ENCODE results near the gene USP22.
A peak's percentile ranks its signal among the peaks of the same experiment; 100 is the strongest.

The USP22 gene

DNA sequence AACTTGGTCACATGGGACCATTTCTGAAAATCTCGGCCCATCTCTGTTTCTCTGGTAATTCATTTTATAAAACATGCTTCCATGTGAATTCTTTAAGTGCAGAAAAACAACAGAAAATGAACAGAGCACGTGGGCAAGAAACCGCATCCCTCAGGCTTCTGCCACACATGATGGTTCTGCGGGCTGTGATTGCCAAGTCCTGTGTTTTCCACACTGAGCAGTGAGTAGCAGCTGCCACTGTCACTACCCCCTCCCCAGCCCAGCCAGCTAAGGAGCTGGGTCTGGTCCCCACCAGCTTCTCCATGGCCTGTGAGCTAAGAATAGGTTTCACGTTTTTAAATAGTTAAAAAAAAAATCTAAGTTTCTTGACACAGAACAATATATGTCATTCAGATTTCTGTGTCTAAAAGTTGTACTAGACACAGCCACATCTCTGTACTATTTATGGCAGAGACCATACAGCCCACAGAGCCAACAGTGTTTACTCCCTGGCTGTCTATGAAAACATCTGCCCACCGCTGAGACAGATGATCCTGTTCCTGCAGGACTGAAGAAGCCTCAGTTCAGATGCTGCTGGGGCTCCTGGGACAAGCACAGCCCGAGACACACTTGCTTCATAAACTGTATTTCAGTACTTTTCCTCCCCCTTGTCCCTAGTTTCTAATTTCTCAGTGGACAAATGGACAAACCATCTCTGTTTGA lies 41.5 kb downstream of the USP22 start:
- DNase-seq (ENCODE audit: low read depth in 2 of 2): no peak

DNA sequence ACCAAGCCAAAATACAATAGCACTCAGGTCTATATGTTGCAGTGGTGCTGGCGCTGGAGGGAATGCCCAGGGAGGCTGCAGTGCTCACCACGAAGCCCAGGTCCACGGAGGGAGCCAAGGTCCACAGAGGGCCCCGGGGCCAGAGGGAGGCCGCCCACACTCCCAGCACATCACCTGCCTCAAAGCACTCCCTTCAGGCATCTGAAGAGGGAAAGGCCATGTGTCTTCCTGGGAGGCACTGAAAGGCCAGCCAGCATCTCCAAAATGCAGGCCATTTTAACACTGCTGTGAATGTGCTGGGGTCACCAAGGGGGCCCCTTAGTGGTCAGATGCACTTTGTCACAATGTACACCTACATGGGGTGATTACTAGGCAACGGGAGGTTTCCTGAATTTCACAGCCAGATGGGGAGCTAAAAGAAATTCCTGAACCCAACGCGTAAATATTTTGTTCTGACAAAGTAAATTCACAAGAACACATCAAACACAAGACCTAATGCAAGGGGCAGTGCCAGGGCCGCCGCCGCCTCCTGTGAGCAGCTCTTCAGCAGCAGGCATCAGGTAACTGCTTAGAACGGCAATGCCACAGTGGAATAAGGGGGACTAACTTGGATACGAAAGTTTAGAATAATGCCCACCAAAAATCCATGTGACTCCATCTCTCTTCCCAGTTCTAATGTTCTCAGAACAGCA lies 42.8 kb downstream of the USP22 start:
- DNase-seq (ENCODE audit: low read depth in 2 of 2): no peak

GRCh38 chr17:20999044-20999573 lies 43.7 kb downstream of the USP22 start:
- no peak for DNase-seq (ENCODE audit: low read depth in 2 of 2)

GRCh38 chr17:20998571-20999043 lies 44.2 kb downstream of the USP22 start:
- DNase-seq (ENCODE audit: low read depth in 2 of 2): no peak

GRCh38 chr17:20997711-20998570 lies 44.9 kb downstream of the USP22 start:
- DNase-seq (ENCODE audit: low read depth in 2 of 2): no peak

GRCh38 chr17:20996724-20997615 lies 45.8 kb downstream of the USP22 start:
- no peak for DNase-seq (ENCODE audit: low read depth in 2 of 2)

GRCh38 chr17:20995873-20996723 lies 46.7 kb downstream of the USP22 start:
- no peak for DNase-seq (ENCODE audit: low read depth in 2 of 2)

DNA sequence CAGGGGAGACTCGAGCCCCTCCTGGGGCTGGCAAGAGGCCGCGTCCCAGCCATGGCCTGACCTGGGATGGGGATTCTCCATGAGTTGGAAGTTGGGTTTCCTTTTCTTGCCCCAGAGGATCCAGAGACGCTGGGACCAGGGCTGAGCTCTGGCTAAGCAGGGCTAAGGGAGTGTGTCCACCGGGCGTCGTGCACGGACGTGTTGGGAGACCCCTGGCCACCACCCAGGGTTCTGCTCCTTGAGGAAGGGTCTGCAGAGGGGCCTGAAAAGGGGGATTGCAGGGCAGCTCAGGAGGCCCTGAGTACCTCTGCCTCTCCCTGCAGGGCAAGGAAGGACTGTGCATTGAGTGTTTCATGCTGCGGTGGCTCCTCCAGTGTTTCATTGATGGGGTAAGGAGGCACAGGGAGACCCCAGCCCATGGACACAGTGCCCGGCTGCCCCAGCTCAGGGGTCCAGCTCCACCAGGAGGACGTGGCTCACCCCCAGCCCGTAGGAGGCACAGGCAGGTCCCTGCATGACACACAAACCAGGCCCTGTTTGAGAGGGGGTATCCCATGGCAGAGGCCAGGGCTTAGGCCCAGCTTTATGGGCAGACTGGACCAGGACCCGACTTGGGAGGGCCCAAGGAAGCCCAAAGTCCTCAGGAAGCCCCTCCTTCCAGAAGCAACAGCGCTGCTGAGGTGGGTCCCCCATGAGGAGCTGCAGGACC lies 47.5 kb downstream of the USP22 start:
- DNase-seq (ENCODE audit: low read depth in 2 of 2): no peak

GRCh38 chr17:20994779-20995149 lies 48.0 kb downstream of the USP22 start:
- no peak for DNase-seq (ENCODE audit: low read depth in 2 of 2)

GRCh38 chr17:20993863-20994778 lies 48.7 kb downstream of the USP22 start:
- no peak for DNase-seq (ENCODE audit: low read depth in 2 of 2)

DNA sequence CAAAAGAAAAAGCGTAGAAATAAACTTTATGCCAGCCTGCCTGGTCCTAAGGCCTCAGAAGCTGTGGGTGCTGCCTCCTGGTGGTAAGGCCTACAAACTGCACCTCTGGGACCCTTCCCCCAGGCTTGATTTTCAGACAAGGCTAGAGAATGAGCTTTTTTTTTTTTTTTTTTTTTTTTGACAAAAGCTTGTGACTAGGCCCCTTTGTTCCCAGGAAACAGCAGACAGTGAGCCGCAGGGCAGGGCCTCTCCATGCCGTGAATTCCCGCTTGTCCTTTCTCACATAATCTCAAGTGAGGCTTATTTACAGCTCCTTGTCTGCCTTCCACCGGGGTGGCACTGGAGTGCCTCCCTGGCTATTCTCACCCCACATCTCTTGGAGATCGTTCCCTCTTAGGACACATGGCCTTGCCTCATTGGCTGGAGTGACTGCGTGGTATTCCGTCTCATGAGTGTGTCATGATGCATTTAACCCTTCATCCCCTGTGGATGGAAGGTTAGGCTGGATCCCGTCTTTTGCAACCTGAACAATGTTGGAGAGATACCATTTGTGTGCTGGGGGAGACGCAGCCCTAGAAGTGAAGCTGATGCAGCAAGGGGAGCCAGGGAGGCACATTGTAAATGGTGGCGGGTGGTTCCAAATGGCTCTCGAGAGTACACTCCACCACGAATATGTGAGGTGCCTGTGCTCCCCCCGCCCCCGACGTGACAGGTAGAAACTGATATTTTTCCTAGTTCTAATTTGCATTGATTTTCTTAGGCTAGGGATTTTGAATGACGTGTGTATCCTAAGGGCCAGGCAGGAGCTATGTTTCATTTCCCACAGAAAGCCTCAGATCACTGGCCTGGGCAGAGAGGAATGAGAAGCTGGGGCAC lies 49.6 kb downstream of the USP22 start:
- peak; percentile 30 to 64 for DNase-seq (ENCODE audit: low read depth in 2 of 2)

GRCh38 chr17:20992416-20992815 lies 50.4 kb downstream of the USP22 start:
- no peak for DNase-seq (ENCODE audit: low read depth in 2 of 2)

DNA sequence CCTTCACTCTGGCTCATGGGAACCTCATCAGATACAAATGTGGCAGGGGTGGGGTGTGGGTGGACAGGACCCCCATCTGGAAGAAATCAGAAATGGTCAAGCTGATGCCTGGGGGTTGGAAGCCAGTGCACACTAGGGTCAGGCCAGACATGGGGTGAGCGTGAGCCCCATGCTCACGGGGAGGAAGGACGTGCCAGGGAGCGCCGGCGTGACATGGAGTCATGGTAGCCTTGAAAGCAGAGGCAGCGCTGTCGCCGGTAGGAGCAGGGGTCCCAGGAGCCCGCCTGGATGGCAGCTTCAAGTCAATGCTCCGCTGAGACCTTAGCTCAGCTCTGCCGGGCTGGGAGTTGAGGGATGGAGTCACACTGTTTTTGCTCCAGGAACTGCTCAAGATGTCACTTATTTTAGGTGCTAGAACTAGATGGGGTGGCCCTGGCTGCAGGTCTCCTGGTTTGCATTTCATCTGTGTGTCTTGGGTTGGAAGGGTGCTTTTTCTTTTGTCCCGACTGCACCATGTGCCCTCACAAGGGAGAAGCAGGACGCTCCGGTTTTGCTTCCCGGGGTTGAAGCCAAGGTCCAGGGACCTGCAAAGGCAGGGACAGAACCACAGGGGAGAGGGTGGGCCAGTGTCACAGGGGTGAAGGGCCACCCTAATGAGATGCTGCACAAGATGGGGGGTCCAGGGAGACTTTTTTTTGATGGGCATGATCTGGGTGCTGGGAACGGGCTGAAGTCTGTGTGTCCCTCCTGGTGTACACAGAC lies 51.4 kb downstream of the USP22 start:
- DNase-seq (ENCODE audit: low read depth in 2 of 2): no peak

- DNase-seq (ENCODE audit: low read depth in 2 of 2): no peak
These were observed 52.6 kb downstream of the USP22 start for GRCh38 chr17:20989991-20990855.

DNA sequence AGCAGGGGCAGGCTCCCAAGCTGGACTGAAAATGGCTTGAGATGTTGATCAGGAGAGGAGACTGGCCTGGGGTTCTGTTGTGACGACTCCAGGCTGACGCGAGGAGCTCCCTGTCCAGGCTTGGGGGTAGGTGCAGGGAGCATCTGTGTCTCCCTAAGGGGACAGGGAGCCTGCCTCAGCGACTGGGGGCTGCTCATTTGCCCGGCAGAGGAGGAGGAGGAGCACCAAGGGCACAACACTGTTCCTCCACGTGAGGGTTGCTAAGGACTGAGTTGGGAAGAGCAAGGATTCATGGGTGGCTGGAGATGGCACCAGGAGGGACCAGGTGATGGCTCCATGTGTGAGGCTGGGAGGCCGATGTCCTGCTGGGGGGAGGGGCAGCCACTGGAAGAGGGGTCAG lies 53.3 kb downstream of the USP22 start:
- DNase-seq (ENCODE audit: low read depth in 2 of 2): no peak

DNA sequence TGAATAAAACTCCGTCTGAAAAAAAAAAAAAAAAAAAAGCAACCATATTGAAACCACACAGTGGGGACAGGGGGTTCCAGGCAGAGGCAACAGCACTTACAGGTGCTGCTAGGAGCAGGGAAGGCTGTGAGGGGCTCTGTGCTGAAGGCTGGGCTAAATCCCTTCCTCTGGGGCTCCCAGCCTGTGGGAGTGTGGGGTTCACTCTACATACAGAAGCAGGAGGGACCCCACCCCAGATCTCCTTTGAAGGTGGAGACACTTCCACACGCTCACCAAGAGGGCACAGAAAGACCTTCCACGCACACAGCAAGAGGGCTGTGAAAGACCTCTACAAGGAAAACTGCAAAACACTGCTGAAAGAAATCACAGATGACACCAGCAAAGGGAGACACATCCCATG lies 53.9 kb downstream of the USP22 start:
- DNase-seq (ENCODE audit: low read depth in 2 of 2): no peak
